Esophagus mucosa (tissue), 1 donor: Measurements from ENCODE around the gene STXBP4. TPM values are rescaled to one million over a fixed set of nuclear protein-coding genes. Genes with fewer than 3 reads are reported as not detected.

Experiments
- ATAC-seq: fragments of 200-7000 bp; cut with Tn5 transposase; one replicate; pipeline ENCODE4 v1.9.1; 2020
- total RNA-seq: library from RNA; stranded (reverse); gene quantifications from one replicate; pipeline ENCODE4 v1.2.4, GENCODE V29; 2023
- donor health status: DM: yes; HTN: yes; CAD: no.

STXBP4 gene
- total RNA-seq, 1 donor from 2014 or later, result 3.9 TPM

GRCh38 chr17:54971901-54972300 lies 3.3 kb downstream of the STXBP4 start:
- no peak for ATAC-seq

GRCh38 chr17:54972406-54973138 lies 4.0 kb downstream of the STXBP4 start:
- ATAC-seq, result no peak

- no peak for ATAC-seq
Observed at GRCh38 chr17:54974759-54975158, 6.2 kb downstream of the STXBP4 start.

- no peak for ATAC-seq
Observed at GRCh38 chr17:54976316-54976715, 7.8 kb downstream of the STXBP4 start.

GRCh38 chr17:54977744-54978143 lies 9.2 kb downstream of the STXBP4 start:
- ATAC-seq, result no peak

GRCh38 chr17:54979657-54980056 lies 11.1 kb downstream of the STXBP4 start:
- no peak for ATAC-seq

GRCh38 chr17:54980375-54980774 lies 11.8 kb downstream of the STXBP4 start:
- ATAC-seq, result no peak

GRCh38 chr17:54982399-54982798 lies 13.8 kb downstream of the STXBP4 start:
- ATAC-seq, result no peak

- ATAC-seq, result no peak
Observed at GRCh38 chr17:54983260-54983659, 14.7 kb downstream of the STXBP4 start.

- ATAC-seq, result no peak
Observed at GRCh38 chr17:54985476-54985875, 16.9 kb downstream of the STXBP4 start.

GRCh38 chr17:54990118-54990517 lies 21.6 kb downstream of the STXBP4 start:
- ATAC-seq, result no peak

- ATAC-seq, result no peak
Observed at GRCh38 chr17:54991567-54991966, 23.0 kb downstream of the STXBP4 start.

GRCh38 chr17:54992797-54993639 lies 24.5 kb downstream of the STXBP4 start:
- peak; percentile 73 for ATAC-seq

- ATAC-seq, result no peak
Observed at GRCh38 chr17:54996441-54996840, 27.9 kb downstream of the STXBP4 start.

GRCh38 chr17:55002458-55002857 lies 33.9 kb downstream of the STXBP4 start:
- no peak for ATAC-seq

- no peak for ATAC-seq
Observed at GRCh38 chr17:55004484-55004883, 35.9 kb downstream of the STXBP4 start.

- ATAC-seq, result no peak
Observed at GRCh38 chr17:55005520-55005919, 37.0 kb downstream of the STXBP4 start.

GRCh38 chr17:55023626-55024025 lies 55.1 kb downstream of the STXBP4 start:
- ATAC-seq, result no peak

GRCh38 chr17:55037828-55038227 lies 69.3 kb downstream of the STXBP4 start:
- no peak for ATAC-seq

GRCh38 chr17:55038291-55038690 lies 69.7 kb downstream of the STXBP4 start:
- ATAC-seq, result no peak

- ATAC-seq, result no peak
Observed at GRCh38 chr17:55040611-55041010, 72.0 kb downstream of the STXBP4 start.

- ATAC-seq, result no peak
Observed at GRCh38 chr17:55053855-55054254, 85.3 kb downstream of the STXBP4 start.

GRCh38 chr17:55054429-55054828 lies 85.9 kb downstream of the STXBP4 start:
- no peak for ATAC-seq

GRCh38 chr17:55056526-55056925 lies 88.0 kb downstream of the STXBP4 start:
- ATAC-seq, result peak; percentile 46
